Activated CD4-positive, CD25-positive, alpha-beta regulatory T cell treated with anti-CD3 and anti-CD28 coated beads, Interleukin-2, amount 50 U/mL, for 24 hours (primary cell): Measurements from ENCODE around the gene CRAMP1.

Experiments used
- ATAC-seq, 2 donors: fragments of 150-1000 bp; cut with Tn5 transposase; one replicate each; pipeline ENCODE4 v1.10.0; 2021; ENCODE audit warnings: mild to moderate bottlenecking in 1 of 2, moderate library complexity in 1 of 2

Gene CRAMP1

GRCh38 chr16:1721372-1721771 lies 109.2 kb downstream of the CRAMP1 start:
- no peak for ATAC-seq

- ATAC-seq, result no peak
These were observed 111.4 kb downstream of the CRAMP1 start for GRCh38 chr16:1723450-1724147.

- no peak for ATAC-seq
These were observed 112.3 kb downstream of the CRAMP1 start for GRCh38 chr16:1724491-1724890.

- no peak for ATAC-seq
These were observed 114.7 kb downstream of the CRAMP1 start for GRCh38 chr16:1726661-1727502.
